HG03575 (cell line): ENCODE measurements around the gene CERS6.

Experiments
- ATAC-seq: cut with Tn5 transposase; IDR thresholded peaks from one replicate; pipeline ENCODE4 v1.9.1; 2021; ENCODE audit not compliant: unreplicated experiment, insufficient number of reproducible peaks, low FRiP score; ENCODE audit errors: extremely low read depth

Gene CERS6

DNA sequence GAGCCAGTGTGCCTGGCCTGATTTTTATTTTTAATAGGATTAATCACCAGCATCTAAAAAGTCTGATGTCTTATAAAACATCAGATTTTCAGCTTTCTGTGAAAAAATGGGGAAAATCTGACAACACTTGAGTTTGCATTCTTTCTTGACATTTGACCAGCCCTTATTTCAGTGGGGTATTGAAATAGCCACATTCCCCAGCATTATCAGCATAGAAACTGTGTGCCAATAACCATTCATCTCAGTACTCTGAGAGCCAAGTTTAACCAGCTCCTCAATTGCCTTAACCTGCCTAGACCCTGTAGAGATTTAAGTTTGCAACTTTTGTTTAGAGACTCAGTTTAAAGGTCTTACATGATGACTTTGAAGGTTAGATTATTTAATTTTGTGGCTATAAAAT, 155.0 kb downstream of the CERS6 start:
- no peak for ATAC-seq

DNA sequence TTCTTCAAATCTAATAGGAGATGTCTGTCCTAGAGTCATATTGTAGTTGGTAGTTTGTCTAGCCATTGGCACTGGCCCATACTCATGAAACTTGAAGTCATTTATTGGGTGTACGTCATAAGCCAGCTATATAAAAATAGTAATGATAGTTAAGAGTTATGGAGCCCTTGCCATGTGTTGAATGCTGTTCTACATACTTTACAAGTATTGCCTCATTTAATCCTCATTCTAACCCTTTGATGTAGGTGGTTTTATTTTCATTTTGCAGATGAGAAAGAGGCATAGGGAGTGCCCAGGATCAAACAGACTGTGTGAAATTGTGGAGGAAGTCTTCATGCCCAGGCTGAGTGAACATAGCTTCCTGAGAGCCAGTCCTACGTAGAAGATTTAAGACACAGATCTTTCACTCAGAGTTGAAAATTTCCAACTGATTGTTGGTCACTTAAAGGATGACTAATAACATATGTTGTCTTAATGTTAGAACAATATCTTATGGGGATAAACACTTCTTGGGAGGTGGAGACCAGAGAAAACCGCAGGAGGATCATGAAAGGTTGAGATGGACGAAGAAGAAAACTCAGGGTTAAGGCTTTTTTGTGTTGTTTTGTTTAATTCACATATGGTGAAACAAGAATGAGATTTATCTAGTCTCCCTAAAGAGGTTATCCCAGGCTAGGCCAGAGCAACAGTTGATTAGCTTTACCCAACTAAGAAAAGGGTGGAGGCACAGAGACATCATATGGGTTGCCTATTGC, 156.0 kb downstream of the CERS6 start:
- no peak for ATAC-seq

DNA sequence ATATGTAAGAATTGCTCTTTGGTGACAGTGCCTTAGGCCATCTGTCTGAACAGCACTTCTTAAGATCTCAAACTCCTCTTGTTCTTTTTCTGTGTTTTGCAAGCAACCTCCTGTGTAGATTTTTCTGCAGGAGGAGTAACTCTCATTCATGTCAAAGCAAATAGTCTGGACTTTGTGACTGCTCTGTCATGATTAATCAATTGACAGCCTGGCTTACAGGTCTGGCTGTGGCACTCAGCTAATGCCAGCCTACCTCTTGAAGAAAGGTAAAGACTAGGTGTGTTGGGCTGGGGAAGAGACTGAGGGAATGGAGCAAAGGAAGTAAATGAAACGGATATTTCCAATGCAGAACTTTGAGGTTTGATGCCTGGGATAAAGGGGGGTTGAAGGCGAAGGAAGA, 156.6 kb downstream of the CERS6 start:
- ATAC-seq = no peak

DNA sequence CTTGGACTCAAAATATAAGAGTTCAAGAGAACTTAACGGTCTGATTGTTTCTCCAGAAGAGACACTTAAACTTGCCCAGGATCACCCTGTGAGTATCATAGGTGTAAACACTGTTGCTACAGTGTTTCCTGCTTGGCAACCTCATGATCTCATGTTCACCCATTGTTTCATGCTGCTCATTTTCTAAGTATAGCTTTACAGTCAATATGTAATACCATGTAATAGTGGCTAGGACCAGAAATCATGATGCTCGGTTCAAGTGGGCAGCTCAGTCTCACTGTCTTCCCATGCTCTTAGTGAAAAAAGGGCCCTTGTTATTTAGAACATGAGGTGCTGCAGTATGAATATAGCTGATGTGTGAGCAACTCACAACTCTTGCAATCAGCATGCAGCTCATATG, 157.5 kb downstream of the CERS6 start:
- ATAC-seq = no peak

DNA sequence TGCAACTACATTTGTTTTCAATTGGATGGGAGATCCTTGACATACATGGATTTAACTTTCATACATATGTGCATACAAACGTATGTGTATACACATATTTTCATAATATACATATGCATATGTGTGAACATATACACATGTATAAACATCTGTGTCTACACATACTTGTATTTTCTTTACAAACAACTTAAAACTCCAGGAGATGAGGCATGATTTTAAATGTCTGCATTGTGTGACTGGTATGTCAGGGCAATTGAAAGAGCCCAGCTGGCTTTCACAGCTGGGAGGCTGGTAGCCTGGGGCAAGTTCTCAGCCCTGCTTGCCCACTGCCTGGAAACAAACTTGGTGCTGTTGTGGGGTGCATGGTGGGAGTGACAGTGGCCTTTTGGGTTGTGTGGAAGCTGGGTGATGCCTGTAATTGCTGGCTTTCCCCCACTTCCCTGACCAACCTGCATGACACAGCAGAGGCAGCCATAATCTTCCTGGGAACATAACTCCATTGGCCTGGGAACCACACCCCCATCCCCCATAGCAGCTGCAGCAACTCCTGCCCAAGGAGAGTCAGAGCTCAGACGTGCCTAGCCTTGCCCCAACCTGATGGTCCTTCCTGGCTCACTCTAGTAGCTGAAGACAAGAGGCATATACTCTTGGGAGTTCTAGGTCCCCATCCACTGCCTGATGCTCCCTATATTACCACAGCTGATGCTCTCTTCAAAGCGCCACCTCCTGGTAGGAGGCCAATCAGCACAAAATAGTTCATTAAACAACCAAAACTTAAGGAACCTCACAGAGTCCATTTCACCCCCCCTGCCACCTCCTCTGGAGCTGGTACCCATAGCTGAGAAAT, 158.3 kb downstream of the CERS6 start:
- no peak for ATAC-seq

DNA sequence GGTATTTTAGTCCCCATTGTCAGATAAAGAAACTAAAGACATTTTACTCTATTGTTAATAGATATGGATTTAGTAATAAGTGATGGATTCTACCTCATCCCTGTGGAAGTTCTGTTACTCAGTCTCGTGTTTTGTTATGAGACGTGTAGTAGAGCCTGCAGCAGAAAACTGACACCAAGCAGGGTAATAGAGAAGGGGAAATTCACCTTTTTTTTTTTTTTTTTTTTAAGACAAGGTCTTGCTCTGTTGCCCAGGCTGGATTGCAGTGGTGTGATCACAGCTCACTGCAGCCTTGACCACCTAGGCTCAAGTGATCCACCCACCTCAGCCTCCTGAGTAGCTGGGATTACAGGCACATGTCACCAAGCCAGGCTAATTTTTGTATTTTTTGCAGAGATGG, 164.5 kb downstream of the CERS6 start:
- ATAC-seq = no peak

DNA sequence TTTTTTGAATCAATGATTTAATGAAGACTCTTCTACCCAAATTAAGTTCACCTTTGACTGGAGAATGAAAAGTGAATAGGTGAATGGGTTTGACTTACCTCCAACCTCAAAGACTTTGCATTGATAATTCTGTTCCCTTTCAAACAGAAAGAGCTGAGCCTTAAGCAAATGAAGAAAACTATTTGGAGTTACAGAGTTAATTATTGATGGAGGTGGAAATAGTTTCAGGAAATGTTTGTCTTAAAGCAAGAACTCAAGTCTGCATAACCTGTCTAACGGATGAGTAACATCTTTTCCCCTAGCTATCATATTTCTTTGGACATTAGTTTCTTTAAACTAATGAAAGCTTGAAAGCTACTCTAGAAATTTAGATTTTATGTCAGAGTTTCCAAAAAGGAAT, 166.5 kb downstream of the CERS6 start:
- no peak for ATAC-seq

DNA sequence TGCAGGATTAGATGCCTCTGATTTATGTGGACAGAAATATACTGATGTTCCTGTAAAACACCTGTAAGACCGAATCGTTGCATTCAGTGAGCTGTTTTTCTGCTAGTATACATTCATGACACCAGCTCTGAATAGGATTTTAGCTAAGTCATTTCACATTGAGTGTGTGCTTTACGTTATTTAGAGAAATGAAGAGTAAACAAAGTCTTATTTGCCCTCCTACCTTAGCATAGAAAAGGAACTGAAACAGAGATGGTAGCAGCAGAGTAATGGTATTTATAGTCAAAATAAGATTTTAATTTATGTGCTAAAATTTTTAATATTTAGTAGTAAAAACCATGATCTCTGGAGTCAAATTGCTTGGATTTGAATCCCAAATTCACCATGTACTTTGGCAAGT, 168.0 kb downstream of the CERS6 start:
- no peak for ATAC-seq

DNA sequence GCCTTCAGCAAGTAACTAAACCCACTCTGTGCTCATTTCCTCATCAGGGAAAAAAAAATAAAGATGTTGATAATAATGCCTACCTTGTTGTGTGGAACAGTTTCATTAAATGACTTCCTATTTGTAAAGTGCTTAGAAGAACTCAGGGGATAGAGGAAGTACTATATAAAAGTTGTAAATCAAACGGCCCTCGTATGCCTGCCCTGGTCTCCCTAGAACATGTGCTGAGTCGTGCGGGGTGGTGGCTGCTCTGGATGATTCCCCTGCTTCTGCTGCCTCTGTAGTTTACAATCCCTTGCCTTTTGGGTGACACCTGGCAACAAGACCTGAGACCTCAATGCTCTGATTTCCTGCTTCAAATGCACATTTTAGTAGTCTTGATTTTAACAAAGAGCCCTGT, 170.0 kb downstream of the CERS6 start:
- ATAC-seq = no peak

DNA sequence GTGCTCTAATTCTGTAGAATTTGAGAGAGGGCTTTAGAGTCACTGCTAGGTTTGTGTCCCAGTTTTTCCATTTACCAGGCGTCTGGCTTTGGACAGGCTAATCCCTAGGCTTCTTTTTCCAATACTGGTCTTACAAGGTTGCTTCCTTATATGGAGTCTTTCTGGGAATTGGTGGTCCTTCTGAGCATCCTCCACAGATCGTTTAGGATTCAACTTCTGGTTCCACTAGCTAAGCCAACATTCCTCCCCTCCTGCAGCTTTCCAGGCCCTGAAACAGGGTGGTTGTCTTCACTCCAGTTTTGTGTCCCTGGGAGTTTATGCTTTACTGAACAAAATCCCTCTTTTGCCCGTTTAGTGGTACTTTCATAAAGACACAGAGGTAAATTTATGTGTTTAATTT, 170.6 kb downstream of the CERS6 start:
- no peak for ATAC-seq

DNA sequence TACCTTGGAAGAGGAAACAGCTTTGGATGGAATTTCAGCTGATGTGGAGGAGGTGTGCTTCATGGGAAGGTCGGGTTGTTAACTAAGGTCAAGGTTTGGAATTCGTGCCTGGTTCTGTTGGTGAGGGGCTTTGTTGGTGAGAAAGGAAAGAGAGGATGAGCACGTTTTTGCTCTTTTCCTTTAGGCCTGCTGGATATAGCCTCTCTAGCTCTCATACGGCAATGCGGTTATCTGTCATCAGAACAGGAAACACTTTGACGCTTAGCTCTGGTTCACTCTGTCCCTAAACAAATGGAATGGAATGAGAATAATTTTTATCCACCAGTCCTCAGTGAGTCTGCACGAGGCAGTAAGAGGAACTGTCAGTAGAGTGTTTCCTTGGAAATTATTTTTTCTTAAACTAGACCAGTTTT, 176.6 kb downstream of the CERS6 start:
- no peak for ATAC-seq

DNA sequence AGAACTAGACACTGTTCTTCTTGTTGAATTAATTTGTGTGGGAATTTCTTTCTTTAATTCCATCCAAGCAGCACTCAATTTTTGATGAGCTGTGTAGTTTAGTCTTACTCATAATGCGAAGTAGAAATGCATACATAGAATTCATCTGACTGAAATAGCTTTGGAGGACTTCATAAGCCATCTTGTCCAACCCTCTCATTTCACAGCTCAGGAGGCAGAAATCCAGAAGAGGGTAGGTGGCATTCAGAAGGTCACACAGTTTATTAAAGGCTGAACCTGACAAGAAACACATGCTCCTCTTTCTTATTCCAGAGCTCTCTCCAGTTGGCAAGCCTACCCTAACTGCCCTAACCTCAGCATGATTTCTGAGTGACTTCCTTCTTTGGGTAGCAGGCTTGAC, 177.1 kb downstream of the CERS6 start:
- ATAC-seq = no peak

DNA sequence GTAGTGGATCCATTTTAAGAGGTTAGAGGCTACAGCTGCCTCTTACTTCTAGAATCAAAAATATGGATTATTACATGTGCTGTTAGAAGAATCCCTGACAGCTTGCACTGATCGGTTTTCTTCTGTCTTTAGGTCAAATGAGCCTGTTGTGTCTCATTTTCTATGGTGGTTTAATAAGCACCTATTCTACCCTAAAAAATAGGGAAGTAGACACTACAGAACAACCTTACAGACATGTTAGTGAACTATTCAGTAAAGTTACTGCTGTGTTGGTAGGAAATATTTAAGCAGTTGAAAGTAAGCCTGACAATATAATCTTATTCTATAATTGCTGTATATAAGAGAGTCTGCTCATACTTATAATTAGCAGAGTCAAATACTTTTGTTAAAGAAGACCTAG, 177.8 kb downstream of the CERS6 start:
- no peak for ATAC-seq

DNA sequence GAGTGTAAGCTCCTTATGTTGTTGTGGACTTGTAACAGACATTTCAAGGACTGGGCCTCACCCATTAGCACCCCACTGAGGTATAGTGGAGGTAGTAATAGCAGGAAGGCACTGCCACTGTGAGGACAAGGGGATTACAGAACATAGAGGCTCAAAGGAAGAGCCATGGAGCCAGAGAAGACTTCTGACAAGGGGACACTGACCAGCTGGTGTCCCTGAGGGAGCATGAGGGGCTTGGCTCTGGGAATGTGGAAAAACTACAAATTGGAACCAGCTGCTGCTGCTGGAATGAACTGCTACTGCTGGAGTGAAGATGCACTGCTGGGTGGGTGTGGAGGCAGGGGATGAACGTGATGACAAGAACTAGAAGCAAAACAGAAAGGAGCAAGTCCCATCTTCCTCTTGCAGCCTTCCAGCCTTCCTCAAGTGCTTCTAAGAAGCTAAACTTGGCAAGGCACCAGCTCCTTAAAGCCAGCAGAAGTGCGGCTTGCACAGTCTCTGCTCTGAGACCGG, 179.0 kb downstream of the CERS6 start:
- ATAC-seq = no peak

DNA sequence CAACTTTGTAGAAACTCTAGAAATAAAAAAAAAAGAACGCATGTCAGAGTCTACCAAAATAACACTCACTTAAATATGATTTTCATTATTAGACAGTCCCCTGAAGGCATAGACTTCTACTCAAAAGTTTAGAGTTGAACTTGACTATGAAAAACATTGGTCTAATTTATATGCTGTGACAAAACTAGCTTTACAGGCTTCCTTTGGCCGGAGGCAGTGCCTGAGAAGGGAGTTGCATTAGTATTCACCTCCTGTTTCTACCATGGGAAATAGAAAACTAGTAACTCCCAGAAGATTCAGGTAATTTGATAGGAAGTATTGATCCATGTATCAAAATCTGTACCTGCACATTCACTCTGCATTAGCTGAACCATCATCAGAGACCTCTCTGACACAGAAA, 182.9 kb downstream of the CERS6 start:
- no peak for ATAC-seq

DNA sequence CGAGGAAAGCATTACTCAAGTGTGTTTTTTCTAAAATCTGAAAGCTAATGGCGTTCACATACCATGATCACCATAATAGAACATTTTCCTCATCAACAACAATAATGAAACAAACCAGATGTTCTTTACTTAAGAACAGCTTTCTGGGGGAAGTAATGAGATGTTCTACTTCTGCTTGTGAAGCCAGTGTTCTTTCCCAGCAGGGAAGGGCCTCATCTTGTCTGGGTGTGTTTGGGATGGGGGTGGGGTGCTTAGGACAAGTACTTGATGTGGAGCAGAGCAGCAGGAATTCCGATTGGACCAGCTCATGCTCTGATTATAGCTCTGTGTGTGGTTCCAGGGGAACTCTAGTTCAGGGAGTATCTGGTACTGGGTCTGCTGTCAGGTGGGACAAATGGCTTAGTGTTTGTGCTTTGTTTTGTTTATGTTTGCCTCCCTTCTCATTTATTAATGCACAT, 183.4 kb downstream of the CERS6 start:
- no peak for ATAC-seq

DNA sequence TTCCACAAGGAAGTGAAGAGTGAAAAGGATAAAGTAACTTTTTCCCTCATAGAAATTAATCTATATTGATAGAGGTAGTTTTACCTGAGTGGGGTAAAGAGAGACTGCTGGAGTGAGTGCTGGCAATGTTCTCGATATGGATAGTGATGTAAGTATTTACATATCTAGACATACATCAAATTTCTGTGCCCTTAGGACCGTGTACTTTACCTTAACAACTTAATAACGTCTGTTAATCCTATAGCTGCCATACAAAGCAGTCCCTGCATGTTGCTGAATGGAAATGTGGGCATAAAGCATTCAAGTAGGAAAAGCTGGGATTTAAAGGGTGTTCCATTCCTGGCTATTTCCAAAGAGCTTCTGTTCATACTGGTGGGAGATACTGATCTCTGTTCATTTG, 184.0 kb downstream of the CERS6 start:
- no peak for ATAC-seq

DNA sequence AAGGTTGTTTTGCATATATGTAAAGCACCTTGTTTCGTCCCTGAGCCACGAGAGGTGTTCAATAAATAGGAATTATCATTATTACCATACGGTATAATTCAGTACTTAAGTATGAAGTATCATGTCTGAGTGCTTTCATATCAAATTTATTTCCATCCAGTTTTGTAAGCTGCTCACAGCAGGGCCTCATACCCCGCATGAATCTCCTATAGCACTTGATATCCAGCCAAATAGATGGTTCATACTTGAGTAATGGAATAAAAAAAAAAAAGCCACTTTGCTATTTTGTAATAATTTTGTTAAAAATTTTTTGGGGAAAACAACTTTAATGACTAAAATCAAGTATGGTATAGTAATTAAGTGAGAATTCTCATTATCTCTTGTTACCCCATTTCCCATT, 185.6 kb downstream of the CERS6 start:
- ATAC-seq = no peak

DNA sequence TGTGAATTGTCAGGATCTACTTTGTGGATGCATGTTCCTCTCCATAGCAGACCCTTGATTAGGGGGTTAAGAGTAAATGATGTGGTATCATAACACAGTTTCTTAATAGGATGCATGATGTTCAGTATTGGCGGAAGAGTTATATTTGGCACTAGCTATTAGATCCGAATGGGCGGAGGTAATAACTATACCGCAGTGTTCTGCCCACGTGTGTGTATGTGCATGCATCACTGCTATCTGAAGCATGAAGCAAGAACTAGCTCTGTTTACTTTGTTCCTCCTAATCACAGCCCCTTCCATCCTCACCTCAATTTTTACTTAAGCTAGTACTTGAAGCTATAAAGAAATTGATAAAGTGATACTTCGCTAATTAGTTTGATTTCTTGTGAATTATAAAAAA, 186.8 kb downstream of the CERS6 start:
- no peak for ATAC-seq

DNA sequence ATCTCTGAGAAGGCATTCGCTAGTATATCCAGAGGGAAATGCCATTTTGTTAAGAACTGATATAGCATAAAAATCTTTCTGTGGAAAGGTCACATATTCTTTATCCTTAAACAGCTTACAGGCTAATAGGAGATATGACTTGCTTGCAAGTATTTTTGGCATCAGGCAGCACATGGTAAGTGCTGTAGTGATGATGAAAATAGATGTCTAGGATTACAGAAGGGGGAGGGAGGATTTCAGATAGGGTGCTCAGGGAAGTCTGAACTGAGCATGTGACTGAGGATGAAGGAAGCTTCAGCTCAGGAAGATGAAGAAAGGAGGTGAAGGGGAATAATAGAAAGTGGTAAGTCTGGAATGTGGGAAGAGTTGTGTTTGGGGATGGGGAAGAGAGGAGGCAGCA, 187.9 kb downstream of the CERS6 start:
- no peak for ATAC-seq
